DMS153 treated with DMSO at 0.1 percent for 48 hours (cell line): ENCODE measurements around the gene SPTBN1.

Experiments
- DNase-seq: peaks from one replicate; lab custom pipeline; 2025; ENCODE audit not compliant: unreplicated experiment; lab: John Stamatoyannopoulos, UW

Gene SPTBN1

GRCh38 chr2:54455563-54456361, at the start of gene SPTBN1:
Gene SPTBN1 (plus strand): TSS chr2:54456327. CDS start chr2:54526419, 70,092 bp downstream.
- peak; percentile 64 for DNase-seq

DNA sequence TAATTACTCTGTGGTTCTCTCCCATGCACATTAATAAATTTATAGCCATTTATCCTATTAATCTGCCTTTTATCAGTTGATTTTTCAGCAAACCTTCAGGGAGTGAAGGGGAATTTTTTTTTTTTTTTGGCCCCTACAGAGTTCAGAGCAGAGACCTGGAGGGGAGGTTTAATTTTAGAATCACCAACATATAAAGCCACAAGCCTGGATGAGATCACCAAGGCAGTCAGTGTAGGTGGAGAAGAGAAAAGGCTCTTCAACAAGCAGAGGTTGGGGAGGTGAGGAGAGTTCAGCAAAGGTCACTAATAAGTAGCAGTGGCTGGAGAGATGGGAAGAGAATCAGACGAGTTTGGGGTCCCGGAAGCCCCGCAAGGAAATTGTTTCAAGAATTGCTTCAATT, 48.4 kb upstream of the SPTBN1 start:
- no peak for DNase-seq

GRCh38 chr2:54408288-54408687, 47.8 kb upstream of the SPTBN1 start:
- no peak for DNase-seq

- no peak for DNase-seq
Observed at GRCh38 chr2:54409752-54410151, 46.4 kb upstream of the SPTBN1 start.

DNA sequence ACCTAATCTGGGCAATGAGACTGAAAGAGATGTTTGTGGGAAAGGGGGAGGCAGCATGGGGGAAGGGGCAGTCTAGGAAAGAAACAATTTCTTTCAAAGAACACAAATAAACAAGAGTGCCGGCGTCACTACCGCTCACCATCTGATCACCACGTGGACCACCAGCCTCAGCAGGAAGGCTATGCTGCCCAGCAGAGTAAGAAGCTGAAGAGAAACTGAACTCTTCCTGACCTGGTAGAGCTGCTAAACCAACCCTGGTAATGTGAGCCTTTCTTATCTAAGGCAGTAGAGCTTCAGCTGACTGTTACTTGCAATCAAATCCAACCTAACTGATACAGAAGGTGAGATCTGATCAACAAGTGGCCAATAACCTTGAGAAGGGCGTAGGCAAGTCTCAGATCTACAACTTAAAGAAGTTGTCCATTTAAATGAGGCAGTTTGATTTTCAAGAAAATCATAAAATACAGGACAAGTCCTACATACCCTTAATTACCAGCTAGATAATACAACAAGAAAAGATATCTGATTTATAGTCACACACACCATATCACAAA, 44.2 kb upstream of the SPTBN1 start:
- DNase-seq, result no peak

DNA sequence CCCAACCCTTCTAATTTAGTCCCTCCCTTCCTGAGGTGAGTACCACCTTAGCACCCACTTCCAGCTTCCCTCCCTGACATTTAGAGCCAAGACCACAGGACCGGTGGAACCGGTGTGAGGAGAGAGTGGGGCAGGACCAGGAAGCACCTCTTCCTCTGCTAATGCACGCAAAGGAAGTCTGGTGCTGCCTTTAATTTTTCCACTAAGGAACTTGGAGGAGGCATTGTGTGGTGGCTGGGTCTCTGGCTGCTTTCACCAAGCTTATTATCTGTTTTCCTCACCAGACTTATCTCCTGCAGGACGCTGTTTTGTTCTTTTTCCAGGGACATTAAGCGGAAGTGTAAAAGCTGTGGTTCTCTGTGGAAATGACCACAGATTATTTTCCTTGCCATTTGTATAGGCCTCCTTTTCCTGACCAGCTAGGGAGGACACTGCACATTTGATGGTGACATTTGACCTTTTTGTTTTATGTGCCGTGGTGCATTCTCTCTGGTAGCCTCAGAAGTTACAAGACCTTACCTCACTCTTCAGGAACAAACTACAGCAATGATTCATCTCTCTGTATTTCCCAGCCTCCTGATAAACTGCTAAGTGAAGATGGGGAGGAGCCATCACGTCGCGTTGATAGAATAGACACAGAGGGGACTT, 39.8 kb upstream of the SPTBN1 start:
- no peak for DNase-seq

DNA sequence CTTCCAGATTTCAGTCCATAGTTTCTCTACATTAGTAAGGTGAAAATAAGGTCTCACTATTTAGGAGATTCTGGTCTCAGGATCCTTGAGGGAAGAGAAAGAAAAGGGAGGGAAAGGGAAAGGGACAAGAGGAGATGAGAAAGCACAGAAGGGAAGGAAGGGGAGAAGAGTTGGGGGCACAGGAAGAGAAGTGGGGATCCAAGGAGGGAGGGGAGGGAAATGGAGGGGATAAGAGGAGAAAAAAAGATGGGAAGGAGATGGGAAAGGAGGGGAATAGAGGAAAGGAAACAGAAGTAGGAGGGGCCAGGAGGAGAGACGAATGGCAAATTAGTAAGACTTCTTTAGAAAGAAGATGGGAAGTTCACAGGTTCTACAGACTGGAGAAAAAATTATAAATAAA, 39.2 kb upstream of the SPTBN1 start:
- no peak for DNase-seq

- no peak for DNase-seq
Observed at GRCh38 chr2:54417577-54417976, 38.5 kb upstream of the SPTBN1 start.

DNA sequence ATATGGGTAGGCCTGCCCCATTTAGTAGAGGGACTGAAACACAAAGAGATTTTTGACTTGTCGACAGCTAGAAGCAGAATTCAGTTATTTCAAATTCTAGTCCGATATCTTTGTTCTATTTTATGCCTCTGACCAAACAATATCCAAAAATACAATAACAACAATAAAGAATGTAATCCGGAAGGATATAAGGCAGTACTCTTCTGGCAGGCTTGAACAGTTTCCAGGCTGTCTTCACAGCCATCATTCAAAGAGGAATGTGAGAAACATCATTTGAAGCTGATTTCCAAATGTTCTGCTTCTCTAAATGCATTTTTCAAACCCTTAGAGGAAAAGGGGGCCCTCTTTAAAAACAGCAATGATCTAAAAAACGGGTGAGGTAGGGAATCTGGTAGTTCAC, 36.7 kb upstream of the SPTBN1 start:
- DNase-seq, result no peak

DNA sequence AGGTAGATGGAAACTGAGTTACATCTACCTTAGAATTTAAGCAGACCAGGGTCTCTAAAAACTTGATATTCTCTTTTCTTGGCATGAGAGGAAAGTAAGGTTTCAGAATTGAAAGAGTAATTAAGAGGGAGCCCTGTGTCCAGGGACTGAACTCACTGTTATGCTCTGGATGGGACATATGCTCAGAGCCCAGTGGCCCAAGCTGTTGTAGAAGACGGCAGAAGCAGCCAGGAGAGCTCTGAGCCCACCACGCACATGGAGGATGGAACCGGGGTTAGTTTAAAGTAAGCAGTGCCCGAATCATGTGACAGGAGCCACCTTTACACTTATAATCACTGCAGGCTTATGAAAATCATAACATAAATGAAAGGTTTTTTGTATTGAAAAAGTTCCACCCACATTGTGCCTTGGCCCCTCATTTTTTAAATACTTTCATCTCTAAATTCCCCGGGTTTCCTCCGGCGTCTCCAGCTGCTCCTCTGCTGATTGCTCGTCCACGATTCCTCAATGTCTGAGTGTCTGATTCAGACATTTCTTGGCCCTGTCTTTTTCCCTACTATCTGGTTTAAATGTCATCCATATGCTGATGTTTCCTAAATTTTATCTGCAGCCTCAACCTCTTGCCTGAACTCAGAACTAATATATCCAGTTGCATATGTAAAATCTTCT, 36.1 kb upstream of the SPTBN1 start:
- DNase-seq, result no peak

DNA sequence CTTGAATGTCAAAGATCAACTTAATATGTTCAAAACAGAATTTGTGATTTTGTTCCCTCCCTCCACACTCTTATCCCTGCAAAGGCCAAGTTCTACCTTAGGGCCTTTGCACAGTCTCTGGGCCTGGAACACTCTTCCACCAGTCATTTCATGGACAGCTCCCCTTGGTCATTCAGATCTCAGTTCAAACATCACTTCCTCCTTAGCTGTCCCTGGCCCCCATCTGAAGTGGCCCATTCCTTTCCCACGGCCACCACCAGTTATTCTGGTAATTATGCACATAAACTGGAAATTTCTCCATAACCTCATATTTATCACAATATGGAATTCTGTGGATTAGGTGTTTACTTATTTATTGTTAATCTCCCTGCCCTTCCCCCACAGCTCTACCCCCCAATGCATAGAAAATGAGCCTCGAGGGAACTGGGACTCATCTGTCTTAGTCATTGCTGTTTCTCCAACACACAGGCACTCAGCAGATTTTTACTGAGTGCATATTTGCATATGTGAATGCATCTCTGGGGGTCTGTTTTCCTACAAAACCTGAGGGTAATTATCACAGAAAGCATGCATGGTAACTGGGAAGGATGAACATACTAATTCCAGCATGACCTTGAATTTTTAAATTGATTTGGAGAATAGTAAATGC, 35.5 kb upstream of the SPTBN1 start:
- DNase-seq, result no peak

GRCh38 chr2:54422072-54422581, 34.0 kb upstream of the SPTBN1 start:
- no peak for DNase-seq

GRCh38 chr2:54423213-54423612, 32.9 kb upstream of the SPTBN1 start:
- no peak for DNase-seq

DNA sequence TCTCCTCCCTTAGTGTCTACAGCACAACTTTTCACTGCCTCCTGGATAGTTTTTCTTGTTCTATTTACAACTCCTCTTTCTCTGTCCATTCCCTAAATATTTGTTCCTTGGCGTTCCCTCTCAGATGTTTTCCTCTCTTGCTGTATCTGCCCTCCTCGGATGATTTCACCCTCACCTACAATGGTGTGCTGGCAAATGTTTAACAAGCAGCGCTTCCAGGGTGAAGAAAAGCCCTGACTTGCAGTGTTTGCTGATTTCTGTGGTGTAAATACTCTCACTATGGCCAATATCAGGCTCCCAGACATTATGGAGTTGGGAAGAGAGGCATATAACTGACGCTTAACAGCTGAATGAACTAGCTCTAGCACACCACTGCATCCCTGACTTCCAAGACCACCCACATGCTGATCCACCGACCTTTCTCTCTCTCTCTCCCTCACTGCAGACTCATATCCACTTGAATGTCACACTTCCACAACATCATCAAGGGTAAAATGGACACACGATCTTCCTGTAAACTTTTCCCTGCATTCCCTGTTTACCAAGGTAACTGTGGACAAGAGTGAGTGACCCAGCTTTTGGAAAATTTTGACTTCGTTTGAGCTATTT, 31.5 kb upstream of the SPTBN1 start:
- no peak for DNase-seq

GRCh38 chr2:54428108-54428831, 27.9 kb upstream of the SPTBN1 start:
- no peak for DNase-seq

GRCh38 chr2:54429054-54429453, 27.1 kb upstream of the SPTBN1 start:
- no peak for DNase-seq

DNA sequence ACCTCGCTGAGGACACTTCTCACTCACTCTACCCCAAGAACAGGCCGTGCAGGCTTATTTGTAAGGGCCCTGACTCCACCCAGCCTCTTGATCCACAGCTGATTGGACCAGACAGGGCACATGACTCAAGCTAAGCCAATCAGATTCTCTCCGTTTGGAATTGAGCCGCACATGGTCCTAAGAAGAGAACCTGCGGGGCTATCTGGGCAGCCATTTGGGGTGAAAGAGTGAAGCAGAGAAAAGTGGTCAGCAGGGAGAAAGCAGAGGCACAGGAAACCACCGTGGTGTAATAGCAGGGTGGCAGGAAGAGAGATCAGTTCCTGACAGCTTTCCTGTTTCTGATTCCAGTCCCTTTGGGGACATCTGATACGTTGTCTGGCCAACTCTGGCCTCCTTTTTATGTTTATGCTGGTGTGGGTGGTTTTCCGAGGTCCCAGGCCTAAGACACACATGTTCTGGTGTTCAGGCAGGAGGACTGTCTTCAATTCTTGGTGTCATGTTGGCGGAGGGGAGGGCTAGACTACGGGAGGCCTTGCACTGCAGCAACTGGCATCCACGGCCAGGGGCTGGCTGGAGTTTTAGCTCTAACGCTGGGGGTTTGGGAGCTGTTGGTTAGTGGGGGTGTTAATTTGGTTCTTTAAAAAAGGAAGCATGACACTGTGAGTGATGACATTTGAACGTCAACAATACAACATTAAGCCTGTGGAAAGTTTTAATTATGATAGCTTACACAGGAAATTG, 26.1 kb upstream of the SPTBN1 start:
- no peak for DNase-seq

DNA sequence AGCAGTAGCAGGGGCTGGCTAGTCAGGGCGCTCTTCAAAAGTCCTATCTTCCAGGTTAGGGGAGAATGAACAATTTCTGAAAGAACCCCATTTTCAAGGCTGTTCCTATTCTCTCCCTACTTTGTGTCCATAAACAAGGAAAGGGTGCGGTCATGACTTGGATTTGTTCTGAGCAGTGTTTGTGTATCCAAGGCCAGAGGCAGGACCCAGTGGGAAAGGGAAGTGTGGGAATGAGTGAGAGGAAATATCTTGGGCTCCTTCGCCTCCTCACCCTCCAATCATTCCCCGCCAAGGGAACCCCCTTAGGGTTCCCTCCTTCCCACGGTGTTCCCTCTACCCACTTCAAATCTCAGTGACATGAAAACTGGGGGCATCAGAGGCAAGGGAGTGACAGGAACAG, 25.5 kb upstream of the SPTBN1 start:
- DNase-seq, result no peak

GRCh38 chr2:54432251-54433015, 23.7 kb upstream of the SPTBN1 start:
- DNase-seq, result no peak
